Body of pancreas (tissue), 4 donors: ENCODE measurements around the gene ZYG11A. TPM values are rescaled to one million over a fixed set of nuclear protein-coding genes. Genes with fewer than 3 reads are reported as not detected.
"Not testable (repeated sequence)": the region's sequence is repeated elsewhere in the genome, so short reads cannot be mapped to it uniquely, and the experiment has no call there.

Source experiments
- ATAC-seq: fragments of 150-250 bp; one replicate; pipeline ENCODE4 v1.9.1; 2016
- DNase-seq, 4 donors: peaks; one replicate each; pipeline ENCODE4 v3.0.0-alpha.2; 2019
- H3K27ac ChIP-seq, 4 donors: fragments of 200-600 bp; sonication (generic); 1 replicate in 3 of 4; 2 replicates in 1 of 4; pipeline versions ENCODE4 v1.5.1 to v1.6.1; 2016 to 2019; ENCODE audit warnings: mild to moderate bottlenecking in 1 of 4, mixed read lengths in 1 of 4, moderate library complexity in 1 of 4
- H3K27me3 ChIP-seq, 2 donors: fragments of 200-600 bp; sonication (generic); one replicate each; pipeline ENCODE4 v1.6.0; 2016; ENCODE audit warnings: mild to moderate bottlenecking in 1 of 2
- H3K36me3 ChIP-seq, 2 donors: fragments of 200-600 bp; sonication (generic); replicated peaks in 1 of 2; 2 replicates each; pipeline ENCODE4 v1.5.1; 2016; ENCODE audit warnings: low read depth in 2 of 2; ENCODE audit not compliant: insufficient read depth in 1 of 2
- H3K4me1 ChIP-seq: fragments of 200-600 bp; sonication (generic); one replicate; pipeline ENCODE4 v1.6.0; 2016
- H3K4me3 ChIP-seq, 2 donors: fragments of 200-600 bp; sonication (generic); 1 replicate in 1 of 2; 2 replicates in 1 of 2; pipeline ENCODE4 v1.5.1; 2016 to 2019
- H3K9me3 ChIP-seq, 3 donors: fragments of 200-600 bp; sonication (generic); 1 replicate in 2 of 3; 2 replicates in 1 of 3; pipeline ENCODE4 v1.5.1; 2016
- POLR2A ChIP-seq, 3 donors: fragments of 450-650 bp; IDR thresholded peaks; one replicate each; pipeline ENCODE4 v1.6.1; 2016; ENCODE audit warnings: antibody characterized with exemption in 3 of 3, mild to moderate bottlenecking in 2 of 3
- WGBS, 2 donors: methylation state at CpG; one replicate each; pipeline ENCODE4 v1.1.5; 2017; 5-methylcytosine and 5-hydroxymethylcytosine counted together
- intact Hi-C: fragments of 100-400 bp; cut with DNase I; formaldehyde crosslinking; loops from one replicate; pipeline ENCODE4 v1.15.1; 2023
- total RNA-seq, 2 donors: library from RNA; depleted of rRNA; stranded (reverse); fragments of >200 nt; gene quantifications; one replicate each; pipeline ENCODE4 v1.1.0, GENCODE V29; 2016
- TF ChIP-seq, protein P1 (sequence below), 7 experiments: fragments of 450-650 bp in 4 of 7; fragments of 200-600 bp in 3 of 7; sonication (generic) in 3 of 7; IDR thresholded peaks; one replicate each; pipeline ENCODE4 v1.5.1; 2016 to 2019; ENCODE audit warnings: antibody characterized with exemption in 7 of 7

Gene ZYG11A
- total RNA-seq, 2 donors from 2014 or later: not detected

DNA sequence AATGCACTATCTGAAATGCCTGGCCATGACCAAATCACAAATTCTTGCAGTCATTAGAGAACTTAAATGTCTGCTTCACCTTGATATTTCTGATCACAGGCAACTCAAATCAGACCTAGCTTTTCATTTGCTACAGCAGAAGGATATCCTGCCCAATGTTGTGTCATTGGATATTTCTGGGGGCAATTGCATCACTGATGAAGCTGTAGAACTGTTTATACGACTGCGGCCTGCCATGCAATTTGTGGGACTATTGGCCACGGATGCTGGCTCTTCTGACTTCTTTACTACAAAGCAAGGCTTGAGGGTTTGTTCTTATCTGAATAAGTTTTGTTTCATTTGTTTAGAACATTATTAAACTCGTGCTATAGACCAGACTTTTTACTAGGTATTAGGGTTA lies 14.9 kb downstream of the ZYG11A start:
- H3K9me3 ChIP-seq: no peaks in the 10 kb centered on the region
- H3K27ac ChIP-seq: no peak overlapping the region
- H3K27me3 ChIP-seq: no peaks in the 10 kb centered on the region
- no peak overlapping the region for H3K4me3 ChIP-seq
- no peak for ATAC-seq
- no peaks in the 10 kb centered on the region for H3K4me1 ChIP-seq
- DNase-seq: no peak
- TF ChIP-seq, protein P1, sequence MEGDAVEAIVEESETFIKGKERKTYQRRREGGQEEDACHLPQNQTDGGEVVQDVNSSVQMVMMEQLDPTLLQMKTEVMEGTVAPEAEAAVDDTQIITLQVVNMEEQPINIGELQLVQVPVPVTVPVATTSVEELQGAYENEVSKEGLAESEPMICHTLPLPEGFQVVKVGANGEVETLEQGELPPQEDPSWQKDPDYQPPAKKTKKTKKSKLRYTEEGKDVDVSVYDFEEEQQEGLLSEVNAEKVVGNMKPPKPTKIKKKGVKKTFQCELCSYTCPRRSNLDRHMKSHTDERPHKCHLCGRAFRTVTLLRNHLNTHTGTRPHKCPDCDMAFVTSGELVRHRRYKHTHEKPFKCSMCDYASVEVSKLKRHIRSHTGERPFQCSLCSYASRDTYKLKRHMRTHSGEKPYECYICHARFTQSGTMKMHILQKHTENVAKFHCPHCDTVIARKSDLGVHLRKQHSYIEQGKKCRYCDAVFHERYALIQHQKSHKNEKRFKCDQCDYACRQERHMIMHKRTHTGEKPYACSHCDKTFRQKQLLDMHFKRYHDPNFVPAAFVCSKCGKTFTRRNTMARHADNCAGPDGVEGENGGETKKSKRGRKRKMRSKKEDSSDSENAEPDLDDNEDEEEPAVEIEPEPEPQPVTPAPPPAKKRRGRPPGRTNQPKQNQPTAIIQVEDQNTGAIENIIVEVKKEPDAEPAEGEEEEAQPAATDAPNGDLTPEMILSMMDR (IDR thresholded peaks at IDR 0.05): no peak
- no peak for TF ChIP-seq POLR2A (IDR thresholded peaks at IDR 0.05)
- intact Hi-C loops: no loop called here
- WGBS, 2 donors: 73 to 74% methylated on average over 4 of the region's 4 CpGs
- no peaks in the 10 kb centered on the region for H3K36me3 ChIP-seq

GRCh38 chr1:52862666-52863458 lies 20.3 kb downstream of the ZYG11A start:
- intact Hi-C loops: no loop called here
- TF ChIP-seq POLR2A (IDR thresholded peaks at IDR 0.05): no peak
- TF ChIP-seq, protein P1 (IDR thresholded peaks at IDR 0.05): no peak
- Histone ChIP-seq H3K36me3 (no peaks in the 10 kb centered on the region), H3K4me1 (no peaks in the 10 kb centered on the region), H3K27me3 (no peaks in the 10 kb centered on the region), H3K4me3 (no peak overlapping the region), H3K9me3 (no peaks in the 10 kb centered on the region), H3K27ac (no peak overlapping the region)
- DNase-seq: no peak
- ATAC-seq: no peak
- 67 to 73% methylated on average over 2 of the region's 2 CpGs for WGBS, 2 donors

- Histone ChIP-seq H3K4me3 (no peak overlapping the region), H3K27ac (no peak overlapping the region), H3K27me3 (no peaks in the 10 kb centered on the region), H3K4me1 (no peaks in the 10 kb centered on the region), H3K36me3 (no peaks in the 10 kb centered on the region), H3K9me3 (no peaks in the 10 kb centered on the region)
- intact Hi-C loops: no loop called here
- ATAC-seq (no peak), DNase-seq (no peak)
- 54 to 61% methylated on average over 2 of the region's 2 CpGs for WGBS, 2 donors
- TF ChIP-seq POLR2A (IDR thresholded peaks at IDR 0.05): no peak
- TF ChIP-seq, protein P1 (IDR thresholded peaks at IDR 0.05): no peak
These were observed 24.7 kb downstream of the ZYG11A start for GRCh38 chr1:52867087-52867863.

DNA sequence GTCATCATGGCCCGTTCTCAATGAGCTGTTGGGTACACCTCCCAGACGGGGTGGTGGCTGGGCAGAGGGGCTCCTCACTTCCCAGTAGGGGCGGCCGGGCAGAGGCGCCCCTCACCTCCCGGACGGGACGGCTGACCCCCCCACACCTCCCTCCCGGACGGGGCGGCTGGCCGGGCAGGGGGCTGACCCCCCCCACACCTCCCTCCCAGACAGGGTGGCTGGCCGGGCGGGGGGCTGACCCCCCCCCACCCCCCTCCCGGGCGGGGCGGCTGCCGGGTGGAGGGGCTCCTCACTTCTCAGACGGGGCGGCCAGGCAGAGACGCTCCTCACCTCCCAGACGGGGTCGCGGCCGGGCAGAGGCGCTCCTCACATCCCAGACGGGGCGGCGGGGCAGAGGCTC lies 27.2 kb downstream of the ZYG11A start:
- H3K36me3 ChIP-seq, DNase-seq, H3K4me1 ChIP-seq, intact Hi-C loops, H3K27me3 ChIP-seq, H3K27ac ChIP-seq, H3K4me3 ChIP-seq, H3K9me3 ChIP-seq, ATAC-seq: not testable (repeated sequence)
- 86 to 93% methylated on average over 3 of the region's 29 CpGs for WGBS, 2 donors

- no peaks in the 10 kb centered on the region for H3K4me1 ChIP-seq
- 40% methylated on average over 2 of the region's 2 CpGs for WGBS, 2 donors
- ATAC-seq (no peak), DNase-seq (no peak)
- H3K4me3 ChIP-seq: no peak overlapping the region
- TF ChIP-seq, protein P1 (IDR thresholded peaks at IDR 0.05): no peak
- no peak for TF ChIP-seq POLR2A (IDR thresholded peaks at IDR 0.05)
- H3K36me3 ChIP-seq: no peaks in the 10 kb centered on the region
- intact Hi-C loops: no loop called here
- H3K27ac ChIP-seq: no peak overlapping the region
- no peaks in the 10 kb centered on the region for H3K9me3 ChIP-seq
- no peaks in the 10 kb centered on the region for H3K27me3 ChIP-seq
These were observed 34.3 kb downstream of the ZYG11A start for GRCh38 chr1:52876843-52877242.
